GM12892 (cell line): ENCODE results near the gene LZIC.

Experiments used
- POLR2A ChIP-seq: IDR thresholded peaks from 2 replicates; pipeline ENCODE4 v1.6.1; 2011; ENCODE audit warnings: low read depth, low read length, control low read depth
- POLR2AphosphoS5 ChIP-seq: IDR thresholded peaks from 2 replicates; pipeline ENCODE4 v1.6.1; 2011; ENCODE audit warnings: low read depth, low read length, control low read depth

GRCh38 chr1:9992910-9993309, 49.7 kb upstream of the LZIC start:
- TF ChIP-seq POLR2AphosphoS5: no peak
- TF ChIP-seq POLR2A: no peak
